ENCODE data around the gene S100A12. TPM values are rescaled to one million over a fixed set of nuclear protein-coding genes. Genes with fewer than 3 reads are reported as not detected.

The S100A12 gene
- total and polyA plus RNA-seq, 9 of the 15 experiments (the other 6 are each of a cell fraction or from before 2014, with no cell fraction given): not detected

DNA sequence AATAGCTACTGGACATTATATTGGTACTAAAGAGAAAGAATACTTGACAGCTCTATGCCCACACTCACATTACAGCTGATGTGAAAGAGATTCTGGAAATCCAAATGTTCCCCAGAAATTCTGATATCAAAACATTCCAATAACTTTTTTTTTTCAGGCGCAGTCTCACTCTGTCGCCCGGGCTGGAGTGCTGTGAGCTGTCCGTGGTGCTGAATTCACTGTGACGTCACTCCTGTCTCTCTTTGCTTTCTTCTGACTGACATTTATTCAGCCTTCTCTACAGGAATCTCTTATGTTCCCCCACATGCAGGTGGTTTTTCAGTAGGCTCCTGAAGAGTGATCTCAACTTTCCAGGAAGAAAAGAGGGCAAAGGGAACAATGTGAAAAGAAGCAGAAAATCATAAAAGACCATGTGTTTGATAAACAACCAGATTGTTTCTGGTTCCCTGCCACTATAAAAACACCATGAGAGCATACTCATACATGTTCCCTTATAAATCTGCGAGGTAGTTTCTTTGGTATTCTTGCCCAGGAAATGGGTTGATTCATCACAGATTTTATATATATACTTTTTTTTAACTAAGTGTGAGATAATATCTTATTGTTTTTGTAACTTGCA, 47.1 kb upstream of the S100A12 start (continued):
- peak; percentile 35; the same call in 1 of the 2 replicates for TF ChIP-seq ZBTB40 (IDR thresholded peaks at IDR 0.05)
- TF ChIP-seq ZBTB40 (CRISPR knock-in tag; IDR thresholded peaks at IDR 0.05): no peak
- TF ChIP-seq ZBED1 (IDR thresholded peaks at IDR 0.05): no peak
- TF ChIP-seq, protein P1, sequence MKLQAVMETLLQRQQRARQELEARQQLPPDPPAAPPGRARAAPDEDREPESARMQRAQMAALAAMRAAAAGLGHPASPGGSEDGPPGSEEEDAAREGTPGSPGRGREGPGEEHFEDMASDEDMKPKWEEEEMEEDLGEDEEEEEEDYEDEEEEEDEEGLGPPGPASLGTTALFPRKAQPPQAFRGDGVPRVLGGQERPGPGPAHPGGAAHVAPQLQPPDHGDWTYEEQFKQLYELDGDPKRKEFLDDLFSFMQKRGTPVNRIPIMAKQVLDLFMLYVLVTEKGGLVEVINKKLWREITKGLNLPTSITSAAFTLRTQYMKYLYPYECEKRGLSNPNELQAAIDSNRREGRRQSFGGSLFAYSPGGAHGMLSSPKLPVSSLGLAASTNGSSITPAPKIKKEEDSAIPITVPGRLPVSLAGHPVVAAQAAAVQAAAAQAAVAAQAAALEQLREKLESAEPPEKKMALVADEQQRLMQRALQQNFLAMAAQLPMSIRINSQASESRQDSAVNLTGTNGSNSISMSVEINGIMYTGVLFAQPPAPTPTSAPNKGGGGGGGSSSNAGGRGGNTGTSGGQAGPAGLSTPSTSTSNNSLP (IDR thresholded peaks at IDR 0.05; ENCODE audit: borderline replicate concordance, low read depth, low read length): 0 out of 2 replicates have a peak, but pooled peaks have one; percentile 34
- TF ChIP-seq GTF2E2 (tag; IDR thresholded peaks at IDR 0.05): no peak
- TF ChIP-seq CREB3 (tag; conservative IDR thresholded peaks at IDR 0.05; ENCODE audit: low read depth): no peak
- no peak for TF ChIP-seq TRIM24 (IDR thresholded peaks at IDR 0.05)
- TF ChIP-seq HMGN3 (IDR thresholded peaks at IDR 0.05; ENCODE audit: borderline replicate concordance, extremely low read depth, insufficient read length, low read depth, low read length): no peak
- TF ChIP-seq, protein P2, sequence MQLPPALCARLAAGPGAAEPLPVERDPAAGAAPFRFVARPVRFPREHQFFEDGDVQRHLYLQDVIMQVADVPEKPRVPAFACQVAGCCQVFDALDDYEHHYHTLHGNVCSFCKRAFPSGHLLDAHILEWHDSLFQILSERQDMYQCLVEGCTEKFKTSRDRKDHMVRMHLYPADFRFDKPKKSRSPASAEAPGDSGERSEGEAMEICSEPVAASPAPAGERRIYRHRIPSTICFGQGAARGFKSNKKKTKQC (CRISPR knock-in tag; IDR thresholded peaks at IDR 0.05): peak; percentile 68
- no peak for TF ChIP-seq THAP12 (CRISPR knock-in tag; IDR thresholded peaks at IDR 0.05)
- TF ChIP-seq, protein P3, sequence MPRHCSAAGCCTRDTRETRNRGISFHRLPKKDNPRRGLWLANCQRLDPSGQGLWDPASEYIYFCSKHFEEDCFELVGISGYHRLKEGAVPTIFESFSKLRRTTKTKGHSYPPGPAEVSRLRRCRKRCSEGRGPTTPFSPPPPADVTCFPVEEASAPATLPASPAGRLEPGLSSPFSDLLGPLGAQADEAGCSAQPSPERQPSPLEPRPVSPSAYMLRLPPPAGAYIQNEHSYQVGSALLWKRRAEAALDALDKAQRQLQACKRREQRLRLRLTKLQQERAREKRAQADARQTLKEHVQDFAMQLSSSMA (CRISPR knock-in tag; IDR thresholded peaks at IDR 0.05): no peak
